ENCODE results near the gene SLC5A10. TPM values are rescaled to one million over a fixed set of nuclear protein-coding genes. Genes with fewer than 3 reads are reported as not detected.

SLC5A10 gene
- total RNA-seq, 1 experiment from 2014 or later: not detected

- H3K4me1 ChIP-seq (ENCODE audit: control insufficient read depth, insufficient read depth, low read length): peaks cover 9% of the 10 kb centered on the region
- ChIA-PET POLR2A (no interaction called here), CTCF (no interaction called here)
- in situ Hi-C loops (cut with HindIII; ENCODE audit: low pct_unique_long_range_greater_than_20kb, low sequenced_read_pairs) (no loop called here), intact Hi-C loops (cut with micrococcal nuclease; ENCODE audit: unreplicated experiment) (no loop called here)
- no peaks in the 10 kb centered on the region for H3K9me3 ChIP-seq (ENCODE audit: control insufficient read depth, insufficient read depth, low read depth, low read length)
- peak overlapping the region; percentile 93 for H3K27ac ChIP-seq (ENCODE audit: low read length)
- no peaks in the 10 kb centered on the region for H3K27me3 ChIP-seq (ENCODE audit: control insufficient read depth, insufficient read depth, low read length)
- TF ChIP-seq POLR2AphosphoS5 (IDR thresholded peaks at IDR 0.05; ENCODE audit: low read depth, low read length): no peak
- TF ChIP-seq TCF7L2 (IDR thresholded peaks at IDR 0.05; ENCODE audit: low read depth, low read length): no peak
- TF ChIP-seq CTCF (IDR thresholded peaks at IDR 0.05): no peak
- H3K4me3 ChIP-seq (ENCODE audit: low read depth in 2 of 2, low read length in 2 of 2): peak overlapping the region; percentile 61 to 69
- DNase-seq (ENCODE audit: low read depth, low spot score): no peak
- no peaks in the 10 kb centered on the region; the same call in 1 of the 2 replicates for H3K36me3 ChIP-seq (ENCODE audit: control insufficient read depth, insufficient read depth, low read length)
- ATAC-seq: no peak
- no TSS peak for BruUV-seq (replicated peaks)
Measured at GRCh38 chr17:19005137-19005773, 53.3 kb downstream of the SLC5A10 start.

GRCh38 chr17:19005789-19006430 lies 53.9 kb downstream of the SLC5A10 start:
- no peak overlapping the region for H3K27ac ChIP-seq (ENCODE audit: low read length)
- DNase-seq (ENCODE audit: low read depth, low spot score) (no peak), ATAC-seq (no peak)
- CTCF ChIA-PET: no interaction called here
- H3K9me3 ChIP-seq (ENCODE audit: control insufficient read depth, insufficient read depth, low read depth, low read length): no peaks in the 10 kb centered on the region
- H3K36me3 ChIP-seq (ENCODE audit: control insufficient read depth, insufficient read depth, low read length): no peaks in the 10 kb centered on the region; the same call in 1 of the 2 replicates
- intact Hi-C loops (cut with micrococcal nuclease; ENCODE audit: unreplicated experiment): no loop called here
- BruUV-seq (replicated peaks): no TSS peak
- H3K4me3 ChIP-seq (ENCODE audit: low read depth in 2 of 2, low read length in 2 of 2): no peak overlapping the region
- H3K27me3 ChIP-seq (ENCODE audit: control insufficient read depth, insufficient read depth, low read length): no peaks in the 10 kb centered on the region
- H3K4me1 ChIP-seq (ENCODE audit: control insufficient read depth, insufficient read depth, low read length): peaks cover 9% of the 10 kb centered on the region
- POLR2A ChIA-PET: no interaction called here
- TF ChIP-seq CTCF (IDR thresholded peaks at IDR 0.05): no peak
- TF ChIP-seq REST (IDR thresholded peaks at IDR 0.05; ENCODE audit: insufficient read depth in 1 of 2, low read depth in 2 of 2, low read length in 1 of 2): no peak
- no peak for TF ChIP-seq POLR2AphosphoS5 (IDR thresholded peaks at IDR 0.05; ENCODE audit: low read depth, low read length)
- TF ChIP-seq TCF7L2 (IDR thresholded peaks at IDR 0.05; ENCODE audit: low read depth, low read length): no peak
- TF ChIP-seq SIN3A (IDR thresholded peaks at IDR 0.05; ENCODE audit: borderline replicate concordance, insufficient read depth, low read depth, low read length): no peak
- in situ Hi-C loops (cut with HindIII; ENCODE audit: low pct_unique_long_range_greater_than_20kb, low sequenced_read_pairs): no loop called here

Data from Panc1 (cell line).